ENCODE measurements around the gene WDFY4.

DNA sequence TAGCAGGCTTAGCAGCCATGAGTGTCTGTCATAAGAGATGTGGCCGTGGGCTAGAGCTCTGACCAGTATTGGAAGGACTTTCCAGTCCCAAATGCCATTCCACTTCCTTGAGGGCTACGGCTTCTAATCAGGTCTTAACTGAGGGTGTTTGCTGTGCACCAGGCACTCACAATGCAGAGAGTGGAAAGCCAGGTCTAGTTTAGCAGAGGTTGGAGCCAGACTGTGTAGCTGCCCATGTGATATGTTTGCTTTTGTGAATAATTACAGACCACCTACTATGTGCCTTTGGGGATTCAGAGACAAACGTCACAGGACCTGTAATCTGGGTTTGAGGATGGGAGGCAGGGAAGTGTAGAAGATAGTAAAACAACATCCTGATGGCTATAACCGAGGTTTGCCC is 79.8 kb downstream of the WDFY4 start:
- TF ChIP-seq CTCF (conservative IDR thresholded peaks at IDR 0.05; ENCODE audit: low read length) (no peak), EZH2phosphoT487 (IDR thresholded peaks at IDR 0.05; ENCODE audit: borderline replicate concordance) (no peak)
